ENCODE measurements around the gene NRDC.

GRCh38 chr1:51878616-51879336, at the start of gene NRDC:
- TF ChIP-seq CTCF (IDR thresholded peaks at IDR 0.05) (peak in 1 of 3 donors; percentile 15), POLR2A (IDR thresholded peaks at IDR 0.05) (peak; percentile 95), POLR2AphosphoS5 (IDR thresholded peaks at IDR 0.05) (peak; percentile 94 to 95 (median 95))
